Skeletal muscle tissue (tissue), 4 donors: ENCODE measurements around the gene EWSR1. TPM values are rescaled to one million over a fixed set of nuclear protein-coding genes. Genes with fewer than 3 reads are reported as not detected.
A peak's percentile ranks its signal among the peaks of the same experiment; 100 is the strongest.

ENCODE experiments used
- H3K27ac ChIP-seq: one replicate; pipeline ENCODE4 v1.7.0; 2013; ENCODE audit warnings: mild to moderate bottlenecking, low read depth, low read length, inconsistent platforms
- H3K27me3 ChIP-seq, 3 donors: one replicate each; pipeline ENCODE4 v1.7.0; 2013; ENCODE audit warnings: low read length in 3 of 3; ENCODE audit not compliant: control insufficient read depth in 3 of 3, insufficient read depth in 3 of 3
- H3K36me3 ChIP-seq, 3 donors: one replicate each; pipeline ENCODE4 v1.7.0; 2013; ENCODE audit warnings: low read length in 3 of 3; ENCODE audit not compliant: control insufficient read depth in 3 of 3, insufficient read depth in 3 of 3
- H3K4me1 ChIP-seq, 3 donors: one replicate each; pipeline ENCODE4 v1.7.0; 2013; ENCODE audit warnings: low read length in 3 of 3, mild to moderate bottlenecking in 3 of 3; ENCODE audit not compliant: control insufficient read depth in 3 of 3, insufficient read depth in 3 of 3
- H3K4me3 ChIP-seq, 3 donors: one replicate each; pipeline ENCODE4 v1.7.0; 2013; ENCODE audit warnings: low read length in 3 of 3
- H3K9ac ChIP-seq, 3 donors: one replicate each; pipeline ENCODE4 v1.7.0; 2013; ENCODE audit warnings: low read length in 3 of 3, mild to moderate bottlenecking in 3 of 3, moderate library complexity in 2 of 3, low read depth in 1 of 3
- H3K9me3 ChIP-seq, 3 donors: one replicate each; pipeline ENCODE4 v1.7.0; 2013; ENCODE audit warnings: low read length in 3 of 3; ENCODE audit not compliant: control insufficient read depth in 3 of 3
- total RNA-seq: library from RNA; depleted of rRNA; stranded (reverse); fragments of >200 nt; gene quantifications from one replicate; pipeline ENCODE4 v1.2.3, GENCODE V29; 2014
- donor health status: Osteomylitis.

Gene EWSR1
- total RNA-seq, 1 donor from 2014 or later = 84.5 TPM

DNA sequence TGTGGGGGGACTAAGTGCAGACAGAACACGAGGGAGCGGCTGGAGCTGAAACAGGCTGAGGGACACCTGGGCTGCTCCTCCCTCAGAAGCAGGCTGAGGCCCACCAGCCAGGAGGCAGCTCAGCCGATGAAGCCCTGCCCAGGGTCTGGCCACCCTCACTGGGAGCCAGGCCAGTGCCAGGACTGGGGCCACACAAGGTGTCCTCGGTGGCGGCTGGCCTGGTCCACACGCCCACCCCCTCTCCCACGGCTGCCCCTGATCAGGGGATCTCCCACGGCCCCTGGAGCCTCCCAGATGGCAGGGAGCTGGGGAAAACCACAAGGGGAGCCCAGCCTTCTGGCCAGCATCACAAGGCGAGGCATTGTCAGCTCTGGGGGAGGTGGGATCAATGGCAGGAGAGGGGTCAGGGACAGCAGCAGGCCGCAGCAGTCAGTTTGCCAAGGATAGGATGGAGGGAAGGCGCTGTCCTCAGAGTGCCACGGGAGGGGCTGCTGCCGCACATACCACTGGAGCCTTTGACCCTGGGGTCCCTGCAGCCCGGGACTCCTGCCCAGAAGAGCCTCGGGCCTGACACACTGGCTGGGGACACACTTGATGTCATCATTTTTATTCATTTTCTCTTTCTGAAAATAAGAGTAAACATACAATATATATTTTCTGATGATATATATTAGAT lies 59.2 kb downstream of the EWSR1 start:
- no peak overlapping the region for H3K27ac ChIP-seq
- no peak overlapping the region for H3K9ac ChIP-seq
- no peak overlapping the region for H3K4me3 ChIP-seq
- H3K27me3 ChIP-seq = no peaks in the 10 kb centered on the region
- H3K4me1 ChIP-seq = peaks cover 34 to 53% (median 44%) of the 10 kb centered on the region in 3 donors
- H3K36me3 ChIP-seq = peaks cover 12 to 23% (median 22%) of the 10 kb centered on the region in 3 donors
- no peaks in the 10 kb centered on the region for H3K9me3 ChIP-seq

DNA sequence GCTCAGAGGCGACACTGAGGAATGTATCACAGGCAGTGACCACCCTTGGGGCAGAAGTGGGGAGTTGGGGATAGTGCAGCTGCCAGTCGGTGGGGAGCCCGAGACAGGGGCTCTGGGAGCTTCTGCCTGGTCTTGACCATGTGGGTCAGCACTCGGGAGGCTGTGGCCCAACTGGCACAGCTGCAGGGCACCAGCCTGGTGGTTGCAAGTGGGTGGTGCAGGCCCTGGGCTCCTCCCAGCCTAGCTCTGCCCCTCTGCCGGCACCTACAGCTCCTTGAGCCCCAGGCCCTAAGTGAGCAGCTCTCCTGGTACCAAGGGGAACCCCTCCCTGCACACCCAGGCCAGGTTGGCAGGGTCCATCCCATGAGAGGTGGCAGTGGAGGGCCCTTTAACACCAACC lies 60.0 kb downstream of the EWSR1 start:
- Histone ChIP-seq H3K27me3 (no peaks in the 10 kb centered on the region), H3K27ac (no peak overlapping the region), H3K4me1 (peaks cover 34 to 53% (median 44%) of the 10 kb centered on the region in 3 donors), H3K9ac (peak overlapping the region in 1 of 3 donors; percentile 40), H3K36me3 (peaks cover 14 to 29% (median 28%) of the 10 kb centered on the region in 3 donors), H3K4me3 (no peak overlapping the region), H3K9me3 (no peaks in the 10 kb centered on the region)

GRCh38 chr22:29328566-29329500 lies 60.8 kb downstream of the EWSR1 start:
- H3K27me3 ChIP-seq = no peaks in the 10 kb centered on the region
- no peak overlapping the region for H3K4me3 ChIP-seq
- peaks cover 14 to 33% (median 31%) of the 10 kb centered on the region in 3 donors for H3K36me3 ChIP-seq
- H3K9me3 ChIP-seq = no peaks in the 10 kb centered on the region
- H3K27ac ChIP-seq = peak overlapping the region; percentile 76
- peak overlapping the region in 2 of 3 donors; percentile 13 to 60 for H3K9ac ChIP-seq
- H3K4me1 ChIP-seq = peaks cover 34 to 53% (median 44%) of the 10 kb centered on the region in 3 donors

GRCh38 chr22:29329581-29329980 lies 61.5 kb downstream of the EWSR1 start:
- peaks cover 14 to 35% (median 34%) of the 10 kb centered on the region in 3 donors for H3K36me3 ChIP-seq
- H3K27ac ChIP-seq = peak overlapping the region; percentile 76
- H3K27me3 ChIP-seq = no peaks in the 10 kb centered on the region
- H3K9ac ChIP-seq = peak overlapping the region in 2 of 3 donors; percentile 13 to 60
- H3K4me1 ChIP-seq = peaks cover 34 to 55% (median 44%) of the 10 kb centered on the region in 3 donors
- H3K9me3 ChIP-seq = no peaks in the 10 kb centered on the region
- H3K4me3 ChIP-seq = peak overlapping the region in 1 of 3 donors; percentile 6

GRCh38 chr22:29330291-29330690 lies 62.2 kb downstream of the EWSR1 start:
- H3K9ac ChIP-seq = peak overlapping the region in 1 of 3 donors; percentile 60
- no peaks in the 10 kb centered on the region for H3K27me3 ChIP-seq
- no peaks in the 10 kb centered on the region for H3K9me3 ChIP-seq
- peaks cover 34 to 60% (median 51%) of the 10 kb centered on the region in 3 donors for H3K4me1 ChIP-seq
- H3K36me3 ChIP-seq = peaks cover 14 to 38% (median 35%) of the 10 kb centered on the region in 3 donors
- peak overlapping the region; percentile 76 for H3K27ac ChIP-seq
- H3K4me3 ChIP-seq = no peak overlapping the region

GRCh38 chr22:29330753-29331152 lies 62.7 kb downstream of the EWSR1 start:
- H3K4me1 ChIP-seq = peaks cover 34 to 61% (median 54%) of the 10 kb centered on the region in 3 donors
- H3K4me3 ChIP-seq = peak overlapping the region in 1 of 3 donors; percentile 13
- no peak overlapping the region for H3K27ac ChIP-seq
- no peaks in the 10 kb centered on the region for H3K27me3 ChIP-seq
- H3K9ac ChIP-seq = peak overlapping the region in 1 of 3 donors; percentile 8
- H3K36me3 ChIP-seq = peaks cover 14 to 40% (median 35%) of the 10 kb centered on the region in 3 donors
- no peaks in the 10 kb centered on the region for H3K9me3 ChIP-seq

GRCh38 chr22:29331213-29331612 lies 63.1 kb downstream of the EWSR1 start:
- Histone ChIP-seq H3K36me3 (peaks cover 11 to 40% (median 38%) of the 10 kb centered on the region in 3 donors), H3K9me3 (no peaks in the 10 kb centered on the region), H3K27me3 (no peaks in the 10 kb centered on the region), H3K27ac (no peak overlapping the region), H3K4me3 (no peak overlapping the region), H3K9ac (no peak overlapping the region), H3K4me1 (peaks cover 35 to 62% (median 56%) of the 10 kb centered on the region in 3 donors)

- peaks cover 39 to 63% (median 61%) of the 10 kb centered on the region in 3 donors for H3K4me1 ChIP-seq
- peaks cover 6 to 36% (median 33%) of the 10 kb centered on the region in 3 donors for H3K36me3 ChIP-seq
- no peak overlapping the region for H3K27ac ChIP-seq
- no peak overlapping the region for H3K9ac ChIP-seq
- H3K9me3 ChIP-seq = no peaks in the 10 kb centered on the region
- no peaks in the 10 kb centered on the region for H3K27me3 ChIP-seq
- no peak overlapping the region for H3K4me3 ChIP-seq
Observed at GRCh38 chr22:29331658-29332300, 63.7 kb downstream of the EWSR1 start.

- no peak overlapping the region for H3K4me3 ChIP-seq
- H3K36me3 ChIP-seq = peaks cover 5 to 31% (median 29%) of the 10 kb centered on the region in 3 donors
- H3K27me3 ChIP-seq = no peaks in the 10 kb centered on the region
- H3K4me1 ChIP-seq = peaks cover 46 to 65% (median 65%) of the 10 kb centered on the region in 3 donors
- no peaks in the 10 kb centered on the region for H3K9me3 ChIP-seq
- H3K27ac ChIP-seq = no peak overlapping the region
- H3K9ac ChIP-seq = no peak overlapping the region
Observed at GRCh38 chr22:29332886-29333496, 64.9 kb downstream of the EWSR1 start.
